Middle frontal gyrus (tissue), 1 donor: ENCODE results near the gene CALM1.

Experiments
- DNase-seq: peaks from one replicate; pipeline ENCODE4 v3.0.0-alpha.2; 2015; ENCODE audit warnings: low spot score; ENCODE audit errors: extremely low spot score

The CALM1 gene

DNA sequence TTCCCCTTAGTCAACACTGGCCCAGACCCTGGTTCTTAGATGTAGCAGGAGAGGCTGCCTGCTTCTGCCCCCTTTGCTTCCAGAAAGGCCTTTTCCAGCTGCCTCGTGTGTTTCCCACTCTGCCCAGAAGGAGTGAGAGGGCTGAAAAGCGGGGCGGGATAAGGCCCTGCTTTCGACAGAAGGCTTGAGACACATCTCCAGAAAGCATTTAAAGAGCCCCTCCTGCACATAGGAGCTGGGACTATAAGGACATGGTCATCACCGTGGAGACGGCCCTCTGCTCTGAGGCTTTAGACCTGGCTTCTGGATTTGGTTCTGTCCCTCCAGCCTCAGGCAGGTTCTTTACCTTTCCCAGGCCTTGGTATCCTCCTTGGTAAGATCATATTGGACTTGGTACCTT is 11.9 kb downstream of the CALM1 start:
- no peak for DNase-seq

DNA sequence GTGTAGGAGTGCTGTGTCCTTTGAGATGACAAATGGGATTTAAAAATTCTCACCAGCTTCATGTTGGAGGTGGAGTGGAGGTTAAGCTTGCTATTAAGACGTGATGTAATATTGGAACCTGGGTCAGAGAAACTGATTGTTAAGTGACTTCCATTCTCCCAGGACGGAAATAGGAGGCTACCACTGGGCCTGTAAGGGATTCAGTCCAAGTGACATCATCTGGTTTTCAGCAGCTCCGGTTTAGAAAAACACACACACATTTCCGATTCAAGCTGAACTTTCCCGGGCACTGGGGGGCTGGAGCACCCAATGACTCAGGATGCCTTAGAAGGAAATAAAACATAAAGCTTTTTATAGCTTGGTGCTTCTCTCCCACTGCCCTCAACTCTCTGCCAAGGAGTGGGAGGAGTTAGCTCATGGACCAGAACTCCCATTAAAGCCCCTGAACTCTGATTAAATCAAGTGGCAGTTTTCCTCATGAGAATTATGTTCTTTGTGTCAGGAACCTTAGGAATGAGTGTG is 12.4 kb downstream of the CALM1 start:
- no peak for DNase-seq

DNA sequence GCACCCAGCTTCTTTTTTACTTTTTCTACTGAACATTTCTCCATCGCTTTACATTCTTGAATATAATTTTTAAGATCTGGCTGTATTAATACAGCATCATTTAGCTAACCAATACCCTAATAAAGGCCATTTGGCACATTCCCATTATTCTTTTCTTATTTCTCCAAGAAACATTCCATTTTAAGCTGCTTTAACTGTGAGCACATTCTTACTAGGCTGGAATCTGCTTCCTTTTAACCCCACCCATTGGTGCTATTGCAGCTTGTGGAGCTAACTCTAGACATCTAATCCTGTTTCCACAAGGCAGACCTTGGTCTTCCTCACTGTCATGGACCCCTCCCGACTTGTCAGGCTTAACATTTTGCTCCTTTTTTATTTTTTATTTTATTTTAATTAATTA is 15.2 kb downstream of the CALM1 start:
- DNase-seq = no peak

DNA sequence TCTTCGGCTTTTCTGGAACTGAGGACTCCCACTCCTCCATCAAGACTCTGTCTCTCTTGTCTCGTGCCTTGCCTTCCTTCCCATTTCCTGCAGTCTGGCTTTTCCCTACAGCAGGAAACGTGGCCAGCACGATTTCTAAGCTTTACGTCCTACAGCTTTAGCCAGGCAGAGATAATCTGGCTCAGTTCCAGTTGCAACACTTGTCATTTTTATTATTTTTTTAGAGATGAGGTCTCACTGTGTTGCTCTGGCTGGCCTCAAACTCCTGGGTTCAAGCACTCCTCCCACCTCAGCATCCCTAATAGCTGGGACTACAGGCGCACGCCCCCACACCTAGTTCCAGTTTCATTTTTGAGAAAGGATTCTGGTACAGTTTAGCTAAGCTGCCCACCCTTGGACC is 19.9 kb downstream of the CALM1 start:
- DNase-seq = no peak

DNA sequence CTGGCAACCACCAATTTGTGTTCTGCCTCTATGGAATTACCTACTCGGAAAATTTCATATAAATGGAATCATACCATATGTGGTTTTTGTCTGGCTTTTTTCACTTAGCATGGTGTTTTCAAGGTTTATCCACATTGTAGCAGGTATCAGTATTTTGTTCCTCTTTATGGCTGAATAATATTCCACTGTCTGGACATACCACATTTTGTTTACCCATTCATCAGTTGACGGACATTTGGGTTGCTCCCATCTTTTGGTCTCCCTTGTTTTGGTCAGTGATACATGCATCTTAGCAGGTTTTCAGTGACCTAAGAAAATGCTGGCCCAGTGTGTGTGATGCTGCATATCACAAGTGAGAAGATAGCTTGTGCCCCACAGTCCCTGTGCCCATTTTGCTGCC is 21.2 kb downstream of the CALM1 start:
- no peak for DNase-seq

DNA sequence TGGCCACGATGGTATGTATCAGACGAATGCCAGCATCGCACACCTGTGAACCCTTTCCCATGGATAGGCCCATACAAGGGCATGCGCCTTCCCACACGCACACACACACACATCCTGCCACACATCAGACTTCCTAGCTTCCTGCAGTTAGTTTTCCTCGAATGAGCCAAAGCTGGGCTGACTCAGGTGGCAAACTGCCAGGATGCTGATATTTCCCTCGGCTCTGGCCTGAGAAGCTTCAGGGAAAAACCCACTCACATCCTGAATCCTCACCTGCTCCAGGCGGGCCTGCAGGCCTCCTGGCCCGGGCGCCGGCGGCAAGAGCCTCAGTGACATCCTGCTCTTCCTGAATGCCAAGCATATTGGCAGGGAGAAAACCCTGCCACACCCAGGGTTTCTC is 22.4 kb downstream of the CALM1 start:
- DNase-seq = no peak

DNA sequence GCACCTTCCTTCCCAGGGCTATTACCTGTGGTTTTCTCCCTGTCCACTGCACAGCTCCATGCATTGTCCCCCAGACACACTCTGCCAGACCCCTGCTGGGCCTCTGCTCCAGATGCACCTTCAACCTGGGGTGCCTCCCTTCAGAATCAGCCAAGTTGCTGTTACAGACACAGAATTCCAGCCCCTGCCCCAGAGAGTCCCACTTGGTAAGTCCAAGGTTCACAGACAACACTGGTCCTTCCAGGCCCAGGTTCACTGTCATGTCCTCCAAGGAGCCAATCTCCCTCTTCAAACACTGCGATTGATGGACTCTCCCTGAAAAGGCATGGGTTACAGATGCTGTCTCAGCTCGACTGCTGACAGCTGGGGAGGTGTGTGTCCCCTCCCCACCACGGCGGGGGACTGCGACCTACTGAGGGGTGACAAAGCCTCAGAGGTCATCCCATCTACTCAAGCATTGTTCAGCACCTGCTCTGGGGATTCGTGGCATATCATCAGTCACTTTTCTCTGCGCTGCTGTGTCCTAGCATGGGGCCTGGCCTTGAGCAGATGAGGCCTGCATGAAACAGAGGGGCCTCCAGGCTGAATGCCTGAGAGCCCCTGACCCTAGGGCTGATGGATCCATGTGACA is 24.3 kb downstream of the CALM1 start:
- DNase-seq = no peak

DNA sequence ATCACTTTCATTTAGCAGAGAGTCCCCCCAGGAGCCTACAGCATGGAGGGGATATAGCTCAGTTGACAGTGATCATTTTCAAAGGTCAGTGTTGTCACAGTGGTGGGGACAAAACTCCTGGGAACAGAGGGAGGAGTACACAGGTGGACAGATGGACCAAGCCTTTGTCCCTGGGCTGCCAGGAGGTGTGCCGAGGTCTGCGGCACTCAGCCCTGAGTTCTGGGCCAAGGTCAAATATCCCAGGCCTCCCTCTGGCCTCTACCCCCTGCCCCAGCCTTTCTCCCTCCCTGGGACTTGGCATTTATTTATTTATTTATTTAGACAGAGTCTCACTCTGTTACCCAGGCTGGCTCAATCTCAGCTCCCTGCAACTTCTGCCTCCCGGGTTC is 24.8 kb downstream of the CALM1 start:
- DNase-seq = no peak

DNA sequence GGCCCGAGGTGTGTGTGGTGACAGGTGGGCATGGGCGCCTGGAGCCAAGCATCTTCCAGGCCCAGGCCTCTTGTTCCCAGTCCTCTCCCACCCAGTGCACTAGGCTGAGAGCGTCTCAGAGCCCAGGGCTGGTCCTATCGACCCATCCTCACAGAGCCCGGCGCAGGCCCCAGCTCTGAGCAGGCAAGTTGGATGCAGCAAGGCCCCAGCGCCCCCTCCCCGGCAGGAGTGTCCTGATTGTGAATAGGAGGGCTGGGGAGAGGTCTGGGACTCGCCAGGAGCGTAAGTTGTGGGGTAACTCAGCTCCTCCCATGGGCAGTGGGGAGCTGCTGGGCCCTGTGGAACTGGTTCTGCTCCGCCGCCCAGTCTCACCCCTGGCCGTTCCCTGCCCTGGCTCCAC is 26.3 kb downstream of the CALM1 start:
- no peak for DNase-seq

DNA sequence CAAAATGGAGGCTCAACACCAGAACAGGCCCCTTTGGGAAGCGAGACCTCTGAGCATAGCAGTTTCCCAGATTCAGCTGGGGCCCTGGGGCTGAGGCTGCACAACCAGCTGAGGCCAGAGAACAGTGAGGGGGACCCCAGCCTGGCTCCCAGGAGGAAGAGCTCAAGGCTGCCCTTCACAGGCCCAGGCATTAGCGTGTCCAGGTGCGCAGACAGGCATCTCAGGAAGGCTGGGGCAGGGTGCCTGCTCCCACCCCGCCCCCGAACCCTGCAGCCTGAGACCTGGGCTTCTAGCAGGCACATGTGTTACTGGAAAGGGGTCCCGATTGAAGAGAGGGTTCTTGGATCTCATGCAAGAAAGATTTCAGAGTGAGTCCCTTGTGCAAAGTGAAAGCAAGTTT is 27.2 kb downstream of the CALM1 start:
- DNase-seq = no peak

DNA sequence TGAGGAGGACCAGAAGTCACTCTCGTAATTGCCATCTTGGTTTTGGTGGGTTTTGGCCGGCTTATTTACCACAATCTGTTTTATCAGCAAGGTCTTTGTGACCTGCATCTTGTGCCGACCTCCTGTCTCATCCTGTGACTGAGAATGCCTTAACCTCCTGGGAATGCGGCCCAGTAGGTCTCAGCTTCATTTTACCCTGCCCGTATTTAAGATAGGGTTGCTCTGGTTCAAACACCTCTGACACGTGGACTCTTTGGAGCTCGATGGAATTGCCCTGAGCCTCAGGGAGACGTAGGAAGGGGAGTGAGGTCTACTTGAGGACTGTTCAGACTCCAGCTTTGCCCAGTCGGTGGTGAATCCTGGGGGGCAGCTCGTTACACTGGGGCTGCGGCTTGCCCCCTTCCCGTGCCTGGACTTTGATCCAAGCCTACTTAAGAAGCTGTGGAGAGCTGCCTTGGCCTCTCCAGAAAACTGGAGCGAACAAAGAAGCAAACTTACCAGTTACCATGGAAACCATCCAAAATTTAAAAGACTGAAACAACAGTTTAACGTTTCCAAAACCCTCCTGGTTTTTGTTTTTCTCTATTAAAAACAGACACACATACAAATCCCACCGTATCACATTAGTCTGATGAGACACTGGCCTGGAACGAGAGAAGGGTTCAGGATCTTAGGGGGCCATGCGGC is 28.0 kb downstream of the CALM1 start:
- no peak for DNase-seq

DNA sequence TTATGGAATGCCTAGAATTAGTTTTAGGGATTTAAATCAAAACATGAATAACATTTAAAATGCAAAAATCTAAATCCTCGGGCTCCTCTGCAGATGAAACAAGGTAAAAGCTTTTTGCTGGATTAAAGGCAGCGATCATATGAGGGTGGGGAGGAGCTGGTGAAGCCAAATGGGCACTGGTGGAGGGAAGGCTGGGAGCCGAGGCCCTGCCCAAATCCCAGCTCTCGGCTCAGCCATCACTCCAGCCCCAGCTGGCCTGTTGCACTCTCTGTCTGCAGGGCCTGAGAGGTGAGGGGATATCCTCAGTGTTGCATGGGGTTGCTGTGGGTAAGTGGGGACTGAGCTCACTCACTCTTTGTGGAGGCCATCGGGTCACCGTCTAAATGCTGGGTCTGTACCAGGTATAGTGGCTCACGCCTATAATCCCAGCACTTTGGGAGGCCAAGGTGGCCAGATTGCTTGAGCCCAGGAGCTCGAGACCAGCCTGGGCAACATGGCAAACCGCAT is 28.6 kb downstream of the CALM1 start:
- DNase-seq = no peak

DNA sequence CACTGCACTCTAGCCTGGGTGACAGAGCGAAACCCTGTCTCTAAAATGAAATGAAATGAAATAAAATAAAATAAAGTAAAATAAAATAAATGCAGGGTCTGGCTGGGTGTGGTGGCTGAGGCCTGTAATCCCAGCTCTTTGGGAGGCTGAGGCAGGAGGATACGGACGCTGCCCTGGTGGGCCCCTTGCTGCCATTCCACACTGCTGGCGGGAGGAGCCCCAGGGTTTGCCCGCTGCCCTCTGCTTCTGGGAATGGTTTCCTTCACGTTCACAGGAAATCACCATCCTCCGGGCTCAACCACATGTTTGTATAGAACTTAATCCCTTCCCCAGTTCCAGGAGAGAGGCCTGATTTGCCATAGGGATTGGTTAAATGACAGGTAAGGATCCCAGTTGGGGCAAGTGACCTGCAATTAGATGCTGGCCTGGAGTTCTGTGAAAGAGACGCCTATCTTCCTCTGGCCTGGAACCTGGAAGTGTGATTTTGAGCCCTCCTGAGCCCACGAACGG is 29.3 kb downstream of the CALM1 start:
- no peak for DNase-seq

DNA sequence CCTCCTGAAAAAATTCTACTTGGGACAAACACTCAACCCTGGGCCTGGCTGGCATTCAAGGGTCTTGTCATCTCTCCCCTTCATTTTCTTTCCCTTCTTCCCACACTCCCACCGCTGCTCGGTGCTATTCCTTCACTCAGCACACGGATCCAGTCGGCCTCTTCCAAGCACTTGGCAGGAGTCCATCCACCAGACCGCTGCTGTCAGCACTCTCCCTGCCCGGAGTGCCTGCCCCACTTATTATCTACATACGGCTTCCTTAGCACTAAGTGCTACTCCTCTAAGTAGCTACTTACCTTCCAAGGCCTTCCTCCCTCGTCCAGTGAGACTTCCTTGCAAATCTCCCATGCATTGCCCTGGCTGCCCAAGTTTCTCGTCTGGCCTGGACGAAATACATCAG is 29.8 kb downstream of the CALM1 start:
- no peak for DNase-seq

DNA sequence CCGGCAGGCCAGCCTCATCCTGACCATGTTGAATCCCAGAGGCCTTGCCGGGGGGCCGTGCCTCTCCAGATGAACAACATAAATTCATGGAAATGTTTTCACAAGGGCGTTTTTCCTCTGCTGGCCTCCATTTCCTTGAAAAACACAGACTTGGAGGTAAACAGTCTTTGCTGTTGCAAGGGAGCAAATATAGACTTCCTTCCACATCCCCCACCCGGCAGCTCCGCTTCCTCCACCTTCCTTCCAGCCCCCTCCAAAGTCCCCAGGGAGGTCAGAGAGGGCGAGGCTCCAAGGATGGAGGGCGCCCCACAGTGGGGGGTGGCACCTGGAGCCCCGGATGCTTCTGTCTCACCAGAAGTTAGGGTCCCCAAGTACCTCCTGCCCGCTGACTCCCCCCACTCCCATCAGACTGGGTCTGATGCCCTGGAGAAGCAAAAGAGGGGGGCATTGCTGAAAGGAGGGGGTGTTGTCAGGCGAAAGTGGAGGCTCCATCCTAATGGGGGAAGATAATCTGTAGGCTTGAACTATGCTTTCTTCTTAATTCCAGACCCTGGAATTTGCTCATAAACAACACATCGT is 31.1 kb downstream of the CALM1 start:
- no peak for DNase-seq

DNA sequence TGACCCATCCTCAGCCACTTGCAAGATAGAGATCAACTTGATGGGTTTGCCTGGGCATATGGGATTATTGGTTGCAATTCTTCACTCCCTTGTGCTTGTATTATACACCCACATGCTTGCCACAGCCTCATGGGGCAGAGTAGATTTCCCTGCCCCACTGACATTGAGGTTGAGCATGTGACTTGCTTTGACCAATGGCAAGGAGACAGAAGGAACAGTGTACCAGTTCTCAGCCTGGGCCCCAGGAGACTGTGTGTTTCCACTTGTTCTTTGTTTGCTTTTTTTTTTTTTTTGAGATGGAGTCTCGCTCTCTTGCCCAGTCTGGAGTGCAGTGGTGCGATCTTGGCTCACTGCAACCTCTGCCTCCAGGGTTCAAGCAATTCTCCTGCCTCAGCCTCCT is 31.8 kb downstream of the CALM1 start:
- no peak for DNase-seq

DNA sequence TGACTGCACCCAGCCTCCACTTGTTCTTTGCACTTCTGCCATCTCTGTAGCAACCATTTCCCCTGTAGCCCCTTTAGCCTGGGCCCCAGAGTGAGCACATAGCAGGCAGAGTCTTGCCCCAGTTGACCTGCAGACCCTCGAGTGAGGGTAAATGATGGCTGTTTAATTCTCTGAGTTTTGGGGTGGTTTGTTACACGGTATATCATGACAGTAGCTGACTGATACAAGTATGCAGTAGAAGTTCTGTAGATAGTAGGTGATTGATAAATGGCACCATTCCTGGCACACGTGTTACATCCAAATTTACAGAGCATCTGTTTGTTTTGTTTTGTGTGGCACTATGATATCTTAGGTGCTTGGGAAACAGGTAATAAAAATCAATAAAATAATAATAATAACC is 32.4 kb downstream of the CALM1 start:
- no peak for DNase-seq

DNA sequence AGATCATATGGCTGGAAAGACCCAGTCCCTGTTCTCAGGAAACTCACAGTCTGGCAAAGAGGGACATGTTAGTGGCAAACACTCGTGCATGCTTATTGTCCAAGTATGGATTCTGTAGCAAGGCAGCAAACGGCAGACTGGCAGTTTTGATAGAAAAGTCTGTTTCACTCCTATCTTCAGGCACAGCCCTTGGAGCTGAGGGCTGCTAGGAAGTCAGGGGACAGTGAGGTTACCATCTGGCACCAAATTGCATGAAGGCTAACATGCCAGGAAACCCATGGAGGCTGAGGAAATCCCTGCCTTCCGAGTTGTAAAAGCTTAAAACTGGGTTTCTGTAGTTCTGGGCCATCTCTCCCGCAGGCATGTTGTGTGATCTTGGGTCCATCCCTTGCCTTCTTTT is 32.9 kb downstream of the CALM1 start:
- no peak for DNase-seq

DNA sequence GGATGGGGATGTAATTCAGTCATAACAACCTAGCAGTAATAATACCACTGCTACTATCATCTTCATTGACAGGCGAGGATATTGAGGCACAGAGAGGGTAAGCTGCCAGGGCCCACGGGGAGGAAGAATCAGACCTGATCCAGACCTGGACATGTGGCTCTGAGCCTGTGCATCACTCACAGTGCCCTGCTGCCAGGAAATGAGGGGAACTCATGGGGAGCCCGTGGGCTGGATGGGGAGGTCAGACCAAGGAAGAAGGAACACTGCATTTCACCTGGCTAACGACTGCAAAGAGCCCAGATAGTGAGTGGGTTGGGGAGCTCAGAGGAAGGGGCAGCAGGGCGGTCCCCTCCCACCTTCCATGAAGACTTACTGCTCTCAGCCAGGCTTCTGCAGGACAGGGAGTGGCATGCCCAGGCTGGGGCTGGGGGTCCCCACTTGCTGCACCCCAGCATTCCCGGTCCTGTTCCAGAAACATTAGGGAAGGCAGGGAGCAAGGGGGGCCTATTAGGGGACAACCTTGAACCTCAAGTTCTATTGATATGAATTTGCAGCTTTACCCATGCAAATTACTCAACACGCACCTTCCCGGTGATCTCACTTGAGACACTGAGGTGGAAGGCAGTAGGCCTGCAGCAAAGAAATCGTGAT is 37.7 kb downstream of the CALM1 start:
- no peak for DNase-seq

DNA sequence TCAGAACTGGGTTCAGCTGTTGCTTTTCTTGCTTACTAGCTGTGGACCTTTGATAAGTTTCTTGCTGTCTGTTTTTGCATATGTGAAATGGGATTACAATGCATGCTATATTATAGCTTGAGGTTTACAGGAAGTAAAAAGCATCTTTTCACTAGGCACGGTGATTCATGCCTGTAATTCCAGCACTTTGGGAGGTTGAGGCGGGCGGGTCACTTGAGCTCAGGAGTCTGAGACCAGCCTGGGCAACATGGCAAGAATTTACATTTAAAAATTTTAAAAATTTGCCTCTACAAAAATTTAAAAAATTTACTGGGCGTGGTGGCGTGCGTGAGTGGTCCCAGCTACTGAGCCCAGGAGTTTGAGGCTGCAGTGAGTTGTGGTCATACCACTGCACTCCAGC is 42.0 kb downstream of the CALM1 start:
- no peak for DNase-seq

DNA sequence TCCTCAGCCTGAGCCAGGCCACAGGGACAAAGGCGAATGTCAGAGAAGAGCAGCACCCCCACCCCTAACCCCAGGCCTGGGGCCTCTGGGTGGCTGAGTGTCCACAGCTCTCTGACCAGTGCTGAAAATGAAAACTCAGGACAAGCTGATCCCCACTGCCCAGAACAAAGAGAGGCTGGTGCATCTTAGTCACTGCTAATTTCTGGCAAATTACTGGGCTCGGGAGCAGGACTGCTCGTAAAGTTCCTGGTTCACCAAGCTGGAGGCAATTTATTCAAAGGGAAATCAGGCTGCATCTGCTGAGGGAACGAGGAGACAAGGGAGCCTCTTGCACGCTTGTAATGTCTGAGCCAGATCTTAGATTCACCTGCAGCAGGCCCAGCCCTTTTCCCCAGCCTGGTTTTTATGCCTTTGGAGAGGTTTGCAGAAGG is 43.2 kb downstream of the CALM1 start:
- DNase-seq = no peak

DNA sequence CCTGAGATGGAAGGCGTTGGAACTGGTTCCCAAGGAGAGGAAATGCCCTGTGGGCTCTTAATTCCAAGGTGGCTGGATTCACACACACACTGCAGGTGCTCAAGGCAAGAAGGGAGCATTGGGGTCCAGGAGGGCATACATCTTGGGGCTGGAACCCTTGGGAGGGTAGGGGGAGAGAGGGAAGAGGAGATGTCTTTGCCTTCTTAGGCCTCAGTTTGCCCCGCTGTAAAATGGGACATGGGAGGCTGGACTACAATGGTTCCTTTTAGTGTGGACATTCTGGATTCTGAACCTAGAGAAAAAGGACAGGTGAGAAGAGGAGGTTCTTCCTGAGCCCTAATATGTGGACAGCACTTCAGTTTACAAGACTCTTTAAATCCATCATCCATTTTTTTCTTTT is 43.8 kb downstream of the CALM1 start:
- DNase-seq = no peak
